HG03457 (cell line): ENCODE results near the gene HOXD1.

Source experiments
- ATAC-seq: cut with Tn5 transposase; IDR thresholded peaks from one replicate; pipeline ENCODE4 v1.9.1; 2021; ENCODE audit warnings: moderate number of reproducible peaks; ENCODE audit not compliant: unreplicated experiment

HOXD1 gene

DNA sequence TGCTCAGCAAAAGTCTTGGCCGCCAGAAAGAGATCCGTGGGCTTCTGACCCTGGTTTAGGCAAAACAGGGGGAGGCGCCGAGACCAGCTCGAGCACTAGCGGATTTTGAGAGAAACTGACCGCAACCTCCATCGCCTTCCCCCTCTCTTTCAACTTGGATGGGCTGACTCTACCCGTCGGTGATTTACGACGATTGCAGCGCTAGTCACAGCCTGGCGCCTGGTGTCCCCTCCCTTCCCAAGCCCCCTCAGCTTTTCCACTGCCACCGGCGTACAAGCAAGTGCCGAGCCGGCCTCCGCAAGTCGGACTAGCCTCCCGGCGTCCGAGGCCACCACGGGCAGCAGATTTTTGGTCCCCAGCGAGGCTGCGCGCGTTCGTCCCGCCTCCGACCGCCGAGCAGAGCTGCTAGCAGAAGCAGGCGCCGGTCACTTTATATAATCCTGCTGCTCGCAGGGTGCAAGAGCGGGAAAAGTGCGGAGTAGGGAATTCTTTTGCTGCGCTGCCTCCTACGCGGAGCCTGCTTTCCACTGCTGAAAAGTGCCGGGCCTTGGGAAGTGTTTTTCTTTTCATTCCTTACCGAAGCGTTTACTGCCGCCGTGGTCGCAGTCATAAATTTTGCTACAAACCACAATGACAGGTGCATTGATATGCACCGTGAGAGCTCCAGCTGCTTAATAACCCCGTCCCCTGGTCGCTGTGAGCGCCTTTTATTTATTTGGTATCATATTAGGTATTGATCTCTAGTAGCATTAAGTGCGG is 23.7 kb upstream of the HOXD1 start:
- ATAC-seq, result no peak

DNA sequence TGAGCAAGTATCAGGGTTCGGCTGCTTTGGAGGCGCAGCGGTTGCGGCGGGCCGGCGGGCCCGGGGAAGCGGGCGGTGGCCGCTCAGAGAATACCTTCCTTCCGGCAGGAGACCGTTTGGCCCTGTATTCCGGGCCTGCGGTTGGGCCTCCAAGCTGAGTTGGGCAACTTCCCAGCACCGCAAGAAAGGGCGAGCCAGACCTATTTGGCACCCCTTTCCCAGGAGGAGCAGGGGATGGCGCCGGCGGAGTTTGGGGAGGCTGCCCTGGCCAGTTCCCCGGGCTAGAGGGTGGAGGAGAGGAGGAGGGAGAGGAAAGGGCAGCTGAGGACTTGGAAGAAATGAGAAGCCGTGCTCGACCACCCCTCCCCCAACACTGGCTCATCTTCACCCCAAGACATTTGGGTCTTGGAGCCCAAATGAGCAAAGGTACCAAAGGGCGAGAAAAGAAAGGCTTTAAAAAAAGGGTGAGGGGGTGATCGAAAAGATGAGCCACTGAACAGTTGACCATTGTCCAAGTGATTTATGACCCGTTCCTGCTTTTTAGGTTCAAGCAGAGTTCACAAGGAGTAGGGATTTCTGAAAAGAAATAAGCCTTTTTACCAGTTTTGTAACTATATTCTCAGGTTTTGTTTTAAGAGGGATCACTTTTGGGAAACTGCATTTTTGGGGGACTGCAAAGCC is 23.0 kb upstream of the HOXD1 start:
- no peak for ATAC-seq

DNA sequence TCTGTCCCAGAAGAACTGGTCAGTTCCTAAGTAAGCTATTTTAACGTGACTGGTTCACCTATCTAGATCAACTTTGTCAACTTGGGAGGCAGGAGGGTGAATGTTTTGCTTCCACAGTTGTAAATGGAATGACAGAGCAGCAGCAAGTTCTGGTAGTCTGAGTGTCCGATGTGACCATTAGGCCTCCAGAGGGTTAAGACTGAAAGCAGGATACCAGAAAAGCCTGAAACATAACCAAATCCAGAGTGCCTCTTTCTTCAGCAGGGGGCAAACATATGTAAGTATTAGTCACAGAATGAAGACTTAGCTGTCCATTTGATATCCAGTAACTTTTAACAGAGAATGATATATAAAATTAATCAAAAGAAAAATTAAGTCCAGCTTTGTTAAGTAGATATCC is 22.2 kb upstream of the HOXD1 start:
- ATAC-seq, result no peak

DNA sequence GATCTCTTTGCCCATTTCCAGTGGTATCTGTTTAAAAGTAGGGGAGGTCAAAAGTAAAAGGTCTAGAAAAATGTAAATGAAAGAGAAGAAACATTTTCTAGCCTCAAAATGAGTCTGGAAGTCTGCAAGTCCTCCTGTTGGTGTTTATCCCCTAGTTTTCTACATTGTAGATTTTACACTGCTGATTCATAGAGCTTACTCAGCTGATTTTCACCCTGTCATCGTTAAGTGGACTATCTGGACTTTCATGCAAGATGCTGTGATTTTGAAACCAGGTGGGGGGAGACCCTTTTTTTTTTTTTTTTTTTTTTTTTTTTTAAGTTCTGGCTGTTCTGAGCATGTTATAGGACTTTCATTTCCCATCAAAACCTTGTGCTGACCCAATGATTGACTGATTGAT is 21.1 kb upstream of the HOXD1 start:
- ATAC-seq, result no peak

DNA sequence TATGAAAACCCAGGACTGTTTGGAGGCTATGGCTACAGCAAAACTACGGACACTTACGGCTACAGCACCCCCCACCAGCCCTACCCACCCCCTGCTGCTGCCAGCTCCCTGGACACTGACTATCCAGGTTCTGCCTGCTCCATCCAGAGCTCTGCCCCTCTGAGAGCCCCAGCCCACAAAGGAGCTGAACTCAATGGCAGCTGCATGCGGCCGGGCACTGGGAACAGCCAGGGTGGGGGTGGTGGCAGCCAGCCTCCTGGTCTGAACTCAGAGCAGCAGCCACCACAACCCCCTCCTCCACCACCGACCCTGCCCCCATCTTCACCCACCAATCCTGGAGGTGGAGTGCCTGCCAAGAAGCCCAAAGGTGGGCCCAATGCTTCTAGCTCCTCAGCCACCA is 19.3 kb upstream of the HOXD1 start:
- ATAC-seq, result no peak

DNA sequence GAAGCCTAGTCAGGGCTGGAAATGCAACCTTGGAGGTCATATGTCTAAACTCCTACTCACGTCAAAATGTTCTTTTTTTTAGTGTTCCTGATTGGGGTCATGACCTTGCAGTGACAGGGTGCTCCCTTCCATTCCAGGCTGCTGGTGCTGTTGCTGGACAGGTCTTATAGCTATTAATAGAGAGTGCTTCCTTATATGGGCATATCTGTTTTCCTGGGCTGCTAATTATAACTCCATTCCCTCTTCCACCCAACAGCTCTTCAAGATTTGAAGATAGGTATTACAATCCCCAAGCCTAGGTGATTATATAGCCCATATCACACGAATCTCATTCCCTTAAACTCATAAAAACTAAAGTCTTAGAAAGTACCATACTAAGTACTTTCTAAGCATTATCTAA is 18.8 kb upstream of the HOXD1 start:
- ATAC-seq, result no peak

DNA sequence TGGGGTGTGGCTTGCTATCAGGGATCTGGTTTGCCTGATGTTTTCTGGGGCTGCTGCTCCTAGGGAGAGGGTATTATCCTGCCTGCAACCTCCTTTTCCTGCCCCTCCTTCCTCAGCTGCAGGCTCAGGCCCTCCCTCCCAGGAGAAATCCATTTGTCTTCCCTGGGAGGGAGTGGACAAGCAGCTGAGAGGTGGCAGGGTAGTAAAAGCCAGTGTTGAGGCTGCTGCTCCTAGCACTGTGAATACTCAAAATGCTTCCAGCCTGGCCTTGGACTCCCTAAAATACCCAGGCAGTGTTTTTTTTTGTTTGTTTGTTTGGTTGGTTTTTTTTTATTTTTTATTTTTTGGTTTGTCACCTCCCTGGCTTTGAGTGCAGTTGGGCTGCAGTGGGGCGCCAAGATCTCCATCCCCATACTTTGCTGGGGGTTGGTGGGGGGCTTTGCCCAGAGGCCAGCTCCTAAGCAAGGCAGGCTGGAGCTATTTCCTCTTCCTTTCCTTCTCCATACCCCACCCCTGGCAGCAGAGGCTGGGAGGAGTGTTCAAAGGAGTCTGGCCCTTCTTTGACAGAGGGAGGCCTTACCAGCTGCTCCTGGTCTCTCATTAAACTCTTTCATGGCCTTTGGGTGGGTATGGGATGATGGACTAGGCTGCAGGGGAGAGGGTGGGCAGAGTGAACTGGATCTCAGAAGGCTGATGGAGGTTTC is 17.7 kb upstream of the HOXD1 start:
- ATAC-seq, result no peak

DNA sequence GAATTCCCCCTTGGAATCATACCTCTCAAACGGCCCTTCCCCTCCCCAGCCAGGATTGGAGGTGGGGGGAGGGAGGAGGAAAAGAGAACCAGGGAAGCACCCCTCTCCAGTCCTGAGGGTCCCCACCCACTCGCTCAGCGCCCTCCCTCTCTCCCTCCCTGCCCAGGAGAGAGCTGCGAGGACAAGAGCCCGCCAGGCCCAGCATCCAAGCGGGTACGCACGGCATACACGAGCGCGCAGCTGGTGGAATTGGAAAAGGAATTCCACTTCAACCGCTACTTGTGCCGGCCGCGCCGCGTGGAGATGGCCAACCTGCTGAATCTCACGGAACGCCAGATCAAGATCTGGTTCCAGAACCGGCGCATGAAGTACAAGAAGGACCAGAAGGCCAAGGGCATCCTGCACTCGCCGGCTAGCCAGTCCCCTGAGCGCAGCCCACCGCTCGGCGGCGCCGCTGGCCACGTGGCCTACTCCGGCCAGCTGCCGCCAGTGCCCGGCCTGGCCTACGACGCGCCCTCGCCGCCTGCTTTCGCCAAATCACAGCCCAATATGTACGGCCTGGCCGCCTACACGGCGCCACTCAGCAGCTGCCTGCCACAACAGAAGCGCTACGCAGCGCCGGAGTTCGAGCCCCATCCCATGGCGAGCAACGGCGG is 17.0 kb upstream of the HOXD1 start:
- ATAC-seq, result no peak

DNA sequence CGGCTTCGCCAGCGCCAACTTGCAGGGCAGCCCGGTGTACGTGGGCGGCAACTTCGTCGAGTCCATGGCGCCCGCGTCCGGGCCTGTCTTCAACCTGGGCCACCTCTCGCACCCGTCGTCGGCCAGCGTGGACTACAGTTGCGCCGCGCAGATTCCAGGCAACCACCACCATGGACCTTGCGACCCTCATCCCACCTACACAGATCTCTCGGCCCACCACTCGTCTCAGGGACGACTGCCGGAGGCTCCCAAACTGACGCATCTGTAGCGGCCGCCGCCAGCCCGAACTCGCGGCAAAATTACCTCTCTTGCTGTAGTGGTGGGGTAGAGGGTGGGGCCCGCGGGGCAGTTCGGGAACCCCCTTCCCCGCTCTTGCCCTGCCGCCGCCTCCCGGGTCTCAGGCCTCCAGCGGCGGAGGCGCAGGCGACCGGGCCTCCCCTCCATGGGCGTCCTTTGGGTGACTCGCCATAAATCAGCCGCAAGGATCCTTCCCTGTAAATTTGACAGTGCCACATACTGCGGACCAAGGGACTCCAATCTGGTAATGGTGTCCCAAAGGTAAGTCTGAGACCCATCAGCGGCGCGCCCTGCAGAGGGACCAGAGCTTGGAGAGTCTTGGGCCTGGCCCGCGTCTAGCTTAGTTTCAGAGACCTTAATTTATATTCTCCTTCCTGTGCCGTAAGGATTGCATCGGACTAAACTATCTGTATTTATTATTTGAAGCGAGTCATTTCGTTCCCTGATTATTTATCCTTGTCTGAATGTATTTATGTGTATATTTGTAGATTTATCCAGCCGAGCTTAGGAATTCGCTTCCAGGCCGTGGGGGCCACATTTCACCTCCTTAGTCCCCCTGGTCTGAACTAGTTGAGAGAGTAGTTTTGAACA is 16.2 kb upstream of the HOXD1 start:
- no peak for ATAC-seq

DNA sequence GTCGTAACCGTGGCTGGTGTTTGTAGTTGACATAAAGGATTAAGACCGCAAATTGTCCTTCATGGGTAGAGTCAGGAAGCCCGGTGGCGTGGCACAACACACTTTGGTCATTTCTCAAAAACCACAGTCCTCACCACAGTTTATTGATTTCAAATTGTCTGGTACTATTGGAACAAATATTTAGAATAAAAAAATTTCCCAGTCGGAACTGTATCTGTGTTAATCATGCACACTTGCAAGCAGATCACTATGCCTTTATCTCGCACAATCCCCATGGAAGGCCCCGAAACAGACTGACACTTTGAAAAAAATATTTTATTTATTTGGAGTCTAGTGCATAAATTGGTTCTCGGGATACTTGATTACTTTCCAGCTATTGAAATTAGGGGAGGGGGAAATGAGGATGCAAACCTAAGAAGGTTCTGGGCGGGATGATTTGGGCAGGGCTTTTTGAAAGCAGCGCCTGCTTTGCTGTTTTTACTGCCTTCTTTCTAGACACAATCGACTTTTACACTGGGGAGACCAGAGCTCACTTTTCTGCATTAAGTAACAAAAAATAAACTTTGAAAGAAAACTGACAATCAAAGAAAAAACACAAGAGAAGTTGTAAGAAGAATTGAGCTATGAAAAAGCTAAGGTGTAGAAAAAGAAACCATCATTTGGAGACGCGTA is 15.4 kb upstream of the HOXD1 start:
- ATAC-seq, result no peak

DNA sequence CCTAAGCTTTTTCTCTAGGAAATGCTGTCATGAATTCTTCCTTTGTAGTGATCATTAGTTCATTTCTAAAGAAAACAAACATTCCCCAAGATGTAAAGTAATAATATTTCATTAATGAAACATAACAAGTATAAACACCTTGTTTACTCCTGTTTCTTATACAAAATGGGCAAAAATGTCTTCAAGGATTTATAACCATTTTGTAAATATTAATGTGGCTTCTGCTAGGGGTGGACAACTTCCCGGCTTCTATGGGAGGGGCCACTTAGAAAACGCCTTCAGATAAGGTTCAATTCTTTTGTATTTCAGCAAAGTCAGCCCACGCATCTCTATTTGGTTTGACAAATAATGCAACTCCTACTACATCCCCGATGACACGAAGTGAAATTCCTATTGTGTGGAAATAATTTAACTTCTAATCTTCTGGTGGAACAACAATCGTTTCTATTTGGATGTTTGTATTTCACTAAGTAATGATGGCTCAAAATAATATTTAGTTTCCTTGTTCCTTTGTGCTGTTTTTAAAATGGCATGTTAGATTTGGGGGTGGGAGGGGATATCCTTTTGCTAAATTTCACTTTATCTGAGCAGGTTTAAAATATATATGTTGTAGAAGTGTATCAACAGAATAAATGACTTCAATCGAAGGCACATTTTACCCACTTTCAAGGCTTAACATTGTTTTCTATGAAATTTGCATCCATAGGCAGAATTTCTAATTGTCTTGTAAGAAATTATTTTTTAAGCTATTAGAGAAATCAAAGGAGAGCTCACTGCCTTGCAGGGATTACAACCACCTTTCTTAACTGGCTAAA is 14.7 kb upstream of the HOXD1 start:
- no peak for ATAC-seq

DNA sequence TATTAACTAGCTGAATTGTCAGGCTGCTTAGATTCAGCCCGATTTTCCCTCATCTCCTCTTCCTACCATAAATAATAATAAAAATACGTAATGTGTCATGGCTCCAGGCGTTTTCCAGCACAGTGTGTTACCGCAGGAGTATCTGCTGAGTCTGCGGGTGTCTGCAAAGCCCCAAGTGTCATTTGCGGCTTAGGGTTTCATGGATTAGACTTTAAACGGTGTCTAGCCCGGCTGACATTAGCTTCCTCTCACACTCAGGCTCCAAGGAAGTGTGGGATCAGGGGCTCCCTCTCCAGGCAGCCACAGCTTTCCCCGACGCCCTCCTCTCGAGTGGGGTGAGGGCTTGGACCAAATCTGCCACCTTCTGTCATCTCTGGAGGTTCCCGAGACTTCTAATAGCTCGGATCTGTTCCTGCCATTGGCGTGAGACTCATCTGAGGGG is 14.1 kb upstream of the HOXD1 start:
- no peak for ATAC-seq

DNA sequence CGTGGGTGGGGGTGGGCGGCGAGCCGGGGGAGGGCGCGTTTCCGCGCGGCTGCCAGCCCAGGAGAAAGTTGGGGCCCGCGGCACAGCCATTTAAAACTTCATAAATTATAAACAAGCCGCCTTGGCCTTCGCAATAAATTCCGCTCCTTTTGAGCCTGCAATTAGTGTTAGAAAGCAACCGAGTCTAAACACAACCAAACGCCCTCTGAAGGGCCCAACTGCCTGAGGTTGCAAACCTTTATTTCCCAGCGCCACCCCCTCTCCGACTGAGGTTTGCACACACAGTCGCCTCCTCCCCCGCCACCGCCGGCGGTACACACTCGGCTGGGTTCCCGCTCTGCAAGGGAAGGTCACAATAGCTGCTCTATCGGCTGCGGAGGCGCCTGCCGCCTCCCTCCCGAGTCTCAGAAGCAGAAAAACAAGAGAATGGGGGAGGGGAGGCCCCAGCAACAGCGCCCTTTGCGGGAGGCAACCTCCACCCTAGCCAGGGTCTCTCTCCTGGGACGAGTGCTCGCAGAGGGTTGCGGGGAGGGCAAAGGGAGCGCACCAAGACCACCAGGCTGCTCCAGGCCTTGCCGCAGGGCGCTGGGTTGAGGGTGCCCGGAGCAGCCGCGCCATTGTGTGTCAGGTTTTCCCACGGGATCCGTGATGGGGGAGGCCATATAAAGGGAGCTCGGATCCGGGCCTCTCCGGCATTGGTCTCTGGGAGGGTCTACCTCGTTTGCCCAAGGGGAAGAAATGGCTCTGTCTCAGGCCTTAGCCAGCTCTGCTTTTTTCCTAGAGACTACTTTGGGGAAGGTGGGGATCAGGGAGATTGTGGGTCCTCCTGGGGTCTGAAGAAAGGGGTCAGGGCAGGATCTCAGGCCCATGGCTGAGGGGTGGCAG is 13.4 kb upstream of the HOXD1 start:
- ATAC-seq, result no peak

DNA sequence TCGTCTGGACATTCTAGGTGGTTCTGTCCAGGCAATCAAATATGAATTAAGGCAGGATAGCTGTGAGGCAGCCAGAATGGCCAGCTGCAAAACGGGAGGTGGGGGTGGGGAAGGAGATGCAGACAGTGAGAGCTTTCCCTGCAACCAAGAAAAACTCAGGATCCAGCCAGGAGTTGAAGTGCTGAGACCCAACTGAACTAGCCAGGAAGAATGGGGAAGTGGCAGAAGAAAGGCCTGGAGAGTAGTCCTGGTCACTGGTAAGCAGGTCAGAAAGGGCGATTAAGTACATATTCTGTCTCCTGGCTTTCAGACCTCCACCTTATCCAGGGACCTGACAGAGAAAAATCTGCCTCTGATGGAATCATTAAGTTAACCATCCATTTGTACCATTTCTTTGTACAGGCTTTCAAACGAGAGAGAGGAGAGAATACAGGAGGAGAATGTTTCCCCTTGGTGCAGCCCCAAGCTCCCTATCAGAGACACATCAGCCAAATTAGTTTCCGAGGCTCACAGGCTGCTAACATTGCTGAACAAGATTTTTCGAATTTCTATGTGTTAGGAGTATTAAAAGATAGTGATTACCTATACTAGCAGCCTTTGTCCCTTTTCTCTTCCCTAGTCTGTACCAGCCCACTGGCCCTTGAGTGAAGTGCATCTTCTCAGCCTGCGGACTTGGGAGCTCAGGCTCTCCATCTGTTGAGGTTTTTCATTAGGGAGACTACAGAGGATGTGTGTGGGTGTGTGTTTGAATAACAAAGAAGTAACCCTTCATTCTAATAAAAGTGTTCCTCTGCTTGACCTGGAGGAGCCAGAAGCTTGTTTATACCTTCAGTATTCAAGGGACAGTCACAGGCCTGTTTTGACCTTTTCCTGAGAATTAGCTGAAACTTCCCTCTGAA is 12.5 kb upstream of the HOXD1 start:
- no peak for ATAC-seq

DNA sequence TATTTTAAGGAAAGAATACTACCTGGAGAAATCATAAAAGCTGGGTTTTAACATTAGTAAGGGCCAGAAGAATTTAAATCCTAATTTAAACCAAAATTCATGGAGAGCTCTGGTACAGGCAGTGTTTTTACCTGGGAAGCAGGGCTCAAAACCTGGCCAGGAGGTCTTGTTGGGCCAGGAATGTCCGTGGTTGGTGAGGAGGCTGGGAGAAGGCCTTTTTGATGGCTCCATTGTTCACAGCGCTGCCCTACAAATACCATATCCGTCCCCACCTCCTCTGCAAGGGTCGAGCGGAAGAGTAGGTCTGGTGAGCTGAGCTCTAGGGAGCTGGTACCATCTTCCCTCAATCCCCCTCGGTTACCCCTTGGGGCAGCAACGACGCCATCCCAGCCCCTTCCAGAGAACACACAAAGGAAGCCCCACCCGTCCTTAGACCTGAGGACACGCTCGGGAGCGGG is 10.9 kb upstream of the HOXD1 start:
- ATAC-seq, result no peak

DNA sequence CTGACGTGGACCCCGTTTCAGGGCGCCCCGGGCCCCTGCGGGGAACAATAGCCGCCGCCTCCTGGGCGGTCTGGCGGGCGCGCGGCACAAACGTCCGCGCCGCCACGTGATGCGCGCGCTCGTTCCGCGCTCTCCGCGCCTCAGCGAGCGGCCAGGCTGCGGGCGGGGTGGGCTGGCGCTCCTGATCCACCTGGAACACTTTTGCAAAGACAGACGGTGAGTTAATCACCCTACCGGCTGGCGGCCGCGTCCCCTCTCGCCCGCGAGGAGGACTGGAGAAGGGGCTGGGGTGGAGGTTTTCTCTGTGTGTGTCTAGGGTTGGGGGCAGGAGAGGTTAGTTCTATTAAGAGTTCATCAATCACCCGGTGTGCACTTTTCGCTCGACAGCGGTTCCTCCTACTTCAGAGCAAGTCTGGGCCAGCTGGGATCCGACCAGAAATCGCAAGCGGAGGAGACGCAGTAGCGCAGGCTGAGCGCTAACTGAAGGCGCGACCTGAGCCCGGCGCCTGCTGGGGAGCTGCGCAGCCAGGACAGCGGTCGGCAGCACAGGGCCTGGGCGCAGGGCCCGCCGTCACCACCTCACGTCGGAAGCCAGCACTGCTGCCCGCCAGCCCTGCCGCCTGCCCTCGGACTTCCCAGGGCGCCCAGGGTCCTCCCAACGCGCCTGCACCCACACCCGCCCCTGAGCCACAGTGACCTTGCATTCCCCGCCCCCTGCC is 10.3 kb upstream of the HOXD1 start:
- ATAC-seq, result no peak
